Measurements from ENCODE around the gene HIBCH.
"Not testable (repeated sequence)": the region's sequence is repeated elsewhere in the genome, so short reads cannot be mapped to it uniquely, and the experiment has no call there.

DNA sequence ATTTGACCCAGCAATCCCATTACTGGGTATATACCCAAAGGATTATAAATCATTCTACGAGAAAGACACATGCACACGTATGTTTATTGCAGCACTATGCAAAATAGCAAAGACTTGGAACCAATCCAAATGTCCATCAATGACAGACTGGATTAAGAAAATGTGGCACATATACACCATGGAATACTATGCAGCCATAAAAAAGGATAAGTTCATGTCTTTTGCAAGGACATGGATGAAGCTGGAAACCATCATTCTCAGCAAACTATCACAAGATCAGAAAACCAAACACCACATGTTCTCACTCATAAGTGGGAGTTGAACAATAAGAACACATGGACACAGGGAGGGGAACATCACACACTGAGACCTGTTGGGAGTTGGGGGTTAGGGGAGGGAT lies 96.9 kb downstream of the HIBCH start:
- not testable (repeated sequence) for TF ChIP-seq CTCF (optimal IDR thresholded peaks at IDR 0.05 in 1 of 3, IDR thresholded peaks at IDR 0.05 in 1 of 3, conservative IDR thresholded peaks at IDR 0.05 in 1 of 3; ENCODE audit: extremely low read depth in 1 of 3, insufficient read depth in 2 of 3, low read length in 3 of 3); EZH2 (IDR thresholded peaks at IDR 0.05; ENCODE audit: low read length)
